GM10266 (cell line): ENCODE measurements around the gene C10orf143.

ENCODE experiments used
- DNase-seq: peaks from one replicate; pipeline ENCODE4 v3.0.0; 2012; ENCODE audit errors: extremely low spot score
- CTCF ChIP-seq: IDR thresholded peaks from 2 replicates; pipeline ENCODE4 v1.5.1; 2012; ENCODE audit warnings: mild to moderate bottlenecking, low read depth; ENCODE audit not compliant: control insufficient read depth, insufficient read depth; ENCODE audit errors: missing control alignments

The C10orf143 gene

GRCh38 chr10:130044067-130045061, 66.3 kb downstream of the C10orf143 start:
- TF ChIP-seq CTCF, result no peak
- DNase-seq, result no peak

GRCh38 chr10:130043491-130043890, 67.1 kb downstream of the C10orf143 start:
- TF ChIP-seq CTCF, result no peak
- DNase-seq, result no peak

GRCh38 chr10:130042381-130042780, 68.2 kb downstream of the C10orf143 start:
- no peak for DNase-seq
- no peak for TF ChIP-seq CTCF

GRCh38 chr10:130041451-130042371, 68.9 kb downstream of the C10orf143 start:
- DNase-seq, result no peak
- no peak for TF ChIP-seq CTCF

- TF ChIP-seq CTCF, result no peak
- DNase-seq, result no peak
Observed at GRCh38 chr10:130040817-130041330, 69.8 kb downstream of the C10orf143 start.

- no peak for TF ChIP-seq CTCF
- no peak for DNase-seq
Observed at GRCh38 chr10:130040351-130040750, 70.3 kb downstream of the C10orf143 start.
